ENCODE data around the gene MANBA. TPM values are rescaled to one million over a fixed set of nuclear protein-coding genes. Genes with fewer than 3 reads are reported as not detected.

MANBA gene
- total and polyA plus RNA-seq, 2 of the 13 experiments (the other 11 are each of a cell fraction or from before 2014, with no cell fraction given): 11.7 to 33.3 TPM

GRCh38 chr4:102667001-102667400 is 93.8 kb downstream of the MANBA start:
- intact Hi-C loops (cut with micrococcal nuclease; ENCODE audit: unreplicated experiment): no loop called here
- ChIA-PET POLR2A (no interaction called here), CTCF (ENCODE audit: low intra/inter-chr PET ratio, low total read pairs) (no interaction called here)
- H3K79me2 ChIP-seq (ENCODE audit: insufficient read depth, low read length): no peaks in the 10 kb centered on the region
- FAIRE-seq: no peak
- no peaks in the 10 kb centered on the region for H3K4me1 ChIP-seq (ENCODE audit: insufficient read depth, low read length)
- in situ Hi-C loops (cut with HindIII; ENCODE audit: extremely low pct_ligation_motif_present, low pct_unique_long_range_greater_than_20kb): no loop called here
- no peak for DNase-seq (ENCODE audit: low spot score)
- 84% methylated on average over 1 of the region's 1 CpG for WGBS (ENCODE audit: low lambda C conversion rate)
- H2AFZ ChIP-seq (ENCODE audit: low read length): no peak overlapping the region
- no peak overlapping the region for H3K9ac ChIP-seq (ENCODE audit: insufficient read depth, low read depth, low read length)
- 0 out of 5 replicates have a peak, but pooled peaks cover 0 to 7% of the 10 kb centered on the region in 2 experiments for H3K36me3 ChIP-seq (replicated peaks in 1 of 2; ENCODE audit: control insufficient read depth in 1 of 2, insufficient read depth in 2 of 2, low read length in 2 of 2)
- ATAC-seq: no peak
- no peak overlapping the region for H3K27ac ChIP-seq (ENCODE audit: extremely low read length, insufficient read depth, low read length)
- TF ChIP-seq, protein P1, sequence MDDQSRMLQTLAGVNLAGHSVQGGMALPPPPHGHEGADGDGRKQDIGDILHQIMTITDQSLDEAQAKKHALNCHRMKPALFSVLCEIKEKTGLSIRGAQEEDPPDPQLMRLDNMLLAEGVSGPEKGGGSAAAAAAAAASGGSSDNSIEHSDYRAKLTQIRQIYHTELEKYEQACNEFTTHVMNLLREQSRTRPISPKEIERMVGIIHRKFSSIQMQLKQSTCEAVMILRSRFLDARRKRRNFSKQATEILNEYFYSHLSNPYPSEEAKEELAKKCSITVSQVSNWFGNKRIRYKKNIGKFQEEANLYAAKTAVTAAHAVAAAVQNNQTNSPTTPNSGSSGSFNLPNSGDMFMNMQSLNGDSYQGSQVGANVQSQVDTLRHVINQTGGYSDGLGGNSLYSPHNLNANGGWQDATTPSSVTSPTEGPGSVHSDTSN (CRISPR knock-in tag; IDR thresholded peaks at IDR 0.05; ENCODE audit: borderline replicate concordance): no peak
- no peak for TF ChIP-seq ZBTB1 (CRISPR knock-in tag; IDR thresholded peaks at IDR 0.05; ENCODE audit: borderline replicate concordance)
- no peak overlapping the region for H3K4me3 ChIP-seq (replicated peaks in 1 of 3; ENCODE audit: insufficient read depth in 1 of 3, low read depth in 2 of 3, low read length in 3 of 3)
- no peak overlapping the region for H3K4me2 ChIP-seq (ENCODE audit: low read depth, low read length)
- no peaks in the 10 kb centered on the region for H3K27me3 ChIP-seq (ENCODE audit: control insufficient read depth in 1 of 2, insufficient read depth in 2 of 2, low read length in 2 of 2)
- H3K9me3 ChIP-seq (ENCODE audit: low read length): no peaks in the 10 kb centered on the region
- no TSS peak for BruUV-seq (replicated peaks)
- H4K20me1 ChIP-seq (ENCODE audit: insufficient read depth, low read length): no peaks in the 10 kb centered on the region

DNA sequence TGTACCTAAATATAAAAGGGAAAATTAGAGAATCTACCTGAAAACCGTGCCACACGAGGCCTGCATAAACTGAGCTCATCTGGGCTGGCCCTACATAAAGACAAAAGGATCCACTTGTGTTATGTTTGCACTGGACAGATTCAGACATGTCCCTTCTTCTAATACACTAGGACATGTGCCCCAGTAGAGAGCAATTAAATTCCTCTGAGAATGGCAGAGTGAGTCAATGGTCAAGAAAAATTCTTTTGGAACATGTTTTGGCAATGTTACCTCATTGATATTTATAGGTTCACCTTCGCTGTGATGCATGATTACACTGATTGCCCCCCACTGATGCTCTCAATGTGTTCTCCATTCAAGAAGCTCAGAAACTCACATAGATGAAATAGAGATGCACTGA is 95.2 kb downstream of the MANBA start:
- Histone ChIP-seq H3K9me3 (ENCODE audit: low read length) (no peaks in the 10 kb centered on the region), H3K27ac (ENCODE audit: extremely low read length, insufficient read depth, low read length) (no peak overlapping the region), H3K9ac (ENCODE audit: insufficient read depth, low read depth, low read length) (no peak overlapping the region), H4K20me1 (ENCODE audit: insufficient read depth, low read length) (no peaks in the 10 kb centered on the region), H3K27me3 (ENCODE audit: control insufficient read depth in 1 of 2, insufficient read depth in 2 of 2, low read length in 2 of 2) (no peaks in the 10 kb centered on the region), H3K4me1 (ENCODE audit: insufficient read depth, low read length) (no peaks in the 10 kb centered on the region), H3K4me3 (replicated peaks in 1 of 3; ENCODE audit: insufficient read depth in 1 of 3, low read depth in 2 of 3, low read length in 3 of 3) (no peak overlapping the region), H3K79me2 (ENCODE audit: insufficient read depth, low read length) (no peaks in the 10 kb centered on the region), H3K4me2 (ENCODE audit: low read depth, low read length) (no peak overlapping the region), H2AFZ (ENCODE audit: low read length) (no peak overlapping the region), H3K36me3 (replicated peaks in 1 of 2; ENCODE audit: control insufficient read depth in 1 of 2, insufficient read depth in 2 of 2, low read length in 2 of 2) (0 out of 5 replicates have a peak, but pooled peaks cover 0 to 8% of the 10 kb centered on the region in 2 experiments)
- FAIRE-seq: no peak
- no peak for TF ChIP-seq HNF1A (IDR thresholded peaks at IDR 0.05; ENCODE audit: low read depth)
- TF ChIP-seq HNF1A (CRISPR knock-in tag; IDR thresholded peaks at IDR 0.05; ENCODE audit: borderline replicate concordance): no peak
- TF ChIP-seq ZFP62 (CRISPR knock-in tag; IDR thresholded peaks at IDR 0.05): no peak
- no peak for TF ChIP-seq SP1 (IDR thresholded peaks at IDR 0.05)
- no peak for TF ChIP-seq SP1 (CRISPR knock-in tag; IDR thresholded peaks at IDR 0.05)
- TF ChIP-seq, protein P2, sequence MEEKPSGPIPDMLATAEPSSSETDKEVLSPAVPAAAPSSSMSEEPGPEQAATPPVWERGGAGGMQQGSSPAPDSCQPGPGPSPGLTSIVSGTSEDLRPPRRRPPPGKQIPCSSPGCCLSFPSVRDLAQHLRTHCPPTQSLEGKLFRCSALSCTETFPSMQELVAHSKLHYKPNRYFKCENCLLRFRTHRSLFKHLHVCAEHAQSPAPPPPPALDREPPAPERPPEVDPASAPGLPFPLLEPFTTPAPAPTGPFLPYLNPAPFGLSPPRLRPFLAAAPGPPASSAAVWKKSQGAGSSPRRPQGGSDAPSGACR (CRISPR knock-in tag; IDR thresholded peaks at IDR 0.05): no peak
- no peak for TF ChIP-seq ZMAT3 (CRISPR knock-in tag; conservative IDR thresholded peaks at IDR 0.05)
- TF ChIP-seq ETS1 (CRISPR knock-in tag; IDR thresholded peaks at IDR 0.05): no peak
- BruUV-seq (replicated peaks): no TSS peak
- no peak for DNase-seq (ENCODE audit: low spot score)
- no peak for ATAC-seq
- intact Hi-C loops (cut with micrococcal nuclease; ENCODE audit: unreplicated experiment): no loop called here
- in situ Hi-C loops (cut with HindIII; ENCODE audit: extremely low pct_ligation_motif_present, low pct_unique_long_range_greater_than_20kb): no loop called here
- POLR2A ChIA-PET: no interaction called here
- WGBS (ENCODE audit: low lambda C conversion rate): 96% methylated on average over 3 of the region's 3 CpGs
- CTCF ChIA-PET (ENCODE audit: low intra/inter-chr PET ratio, low total read pairs): no interaction called here
